HG03097 (cell line): Measurements from ENCODE around the gene CREB5.

Experiments
- ATAC-seq: cut with Tn5 transposase; IDR thresholded peaks from one replicate; pipeline ENCODE4 v1.9.1; 2021; ENCODE audit not compliant: unreplicated experiment, low FRiP score

CREB5 gene

DNA sequence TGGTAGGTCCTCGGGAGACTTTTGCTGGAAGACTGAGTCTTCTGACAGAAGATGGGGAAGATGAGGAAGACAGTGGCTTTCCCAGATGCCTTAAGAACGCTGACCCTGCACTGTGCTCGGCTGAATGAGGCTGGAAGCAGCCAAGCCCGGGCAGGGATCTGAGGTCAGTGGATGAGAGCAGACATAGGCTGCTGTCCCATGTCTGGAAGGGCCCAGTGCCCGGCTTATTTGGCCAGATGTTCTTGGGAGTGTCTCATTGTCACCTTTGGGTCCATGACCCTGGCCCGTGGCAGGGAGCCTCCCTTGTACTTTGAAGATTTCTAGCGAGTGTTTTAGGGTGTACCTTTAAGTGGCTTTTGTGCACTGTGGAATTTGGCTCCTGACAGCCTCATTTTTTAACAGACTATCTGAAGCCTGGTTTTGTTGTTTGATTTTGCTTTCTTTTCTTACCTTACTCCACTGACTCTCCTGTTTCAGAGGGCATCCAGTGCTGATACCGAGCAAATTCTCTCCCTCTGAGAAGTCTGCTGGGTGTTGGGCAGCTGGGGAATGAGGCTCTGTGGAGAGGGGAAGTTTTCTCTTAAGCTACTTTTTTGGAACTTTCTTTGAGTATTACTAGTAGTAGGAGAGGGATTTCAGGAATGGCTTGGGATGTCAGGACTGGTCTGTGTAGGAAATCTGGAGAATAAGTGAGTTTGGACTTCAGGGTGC is 61.4 kb downstream of the CREB5 start:
- no peak for ATAC-seq

DNA sequence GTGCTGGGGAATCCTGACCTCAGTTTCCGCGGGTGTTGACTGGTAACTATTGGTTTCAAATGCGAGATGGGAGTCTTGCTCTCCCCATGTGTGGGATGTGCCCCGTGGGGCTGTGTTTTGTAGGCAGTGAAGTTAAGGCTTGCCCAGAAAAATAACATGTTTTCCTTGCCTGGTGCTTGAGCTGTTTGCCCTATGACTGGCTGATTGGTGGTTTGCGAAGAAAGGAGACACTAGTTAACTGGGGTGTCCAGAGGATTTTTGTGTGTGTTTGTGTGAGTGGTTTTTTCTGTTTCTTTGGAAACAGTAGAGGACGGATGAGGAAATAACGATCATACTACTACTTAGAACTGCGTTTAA is 61.9 kb downstream of the CREB5 start:
- no peak for ATAC-seq

DNA sequence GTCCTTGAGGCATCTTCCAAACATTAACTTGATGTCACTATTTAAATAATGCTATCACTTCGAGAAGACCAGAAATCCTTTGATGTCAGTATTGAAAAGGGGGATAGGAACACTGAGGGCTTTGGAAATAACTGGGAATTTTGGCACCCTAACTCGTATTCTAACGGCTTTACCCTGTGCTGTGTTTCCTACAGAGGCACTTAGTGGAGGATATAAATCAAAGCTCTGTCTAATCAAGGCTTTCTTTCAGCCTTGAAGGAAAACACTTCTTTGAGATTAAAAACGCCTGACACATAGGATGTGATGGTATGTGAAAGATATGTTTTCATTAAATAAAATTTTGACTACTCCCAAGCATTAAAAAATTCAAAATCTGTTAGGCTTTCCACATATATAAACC is 62.3 kb downstream of the CREB5 start:
- no peak for ATAC-seq

DNA sequence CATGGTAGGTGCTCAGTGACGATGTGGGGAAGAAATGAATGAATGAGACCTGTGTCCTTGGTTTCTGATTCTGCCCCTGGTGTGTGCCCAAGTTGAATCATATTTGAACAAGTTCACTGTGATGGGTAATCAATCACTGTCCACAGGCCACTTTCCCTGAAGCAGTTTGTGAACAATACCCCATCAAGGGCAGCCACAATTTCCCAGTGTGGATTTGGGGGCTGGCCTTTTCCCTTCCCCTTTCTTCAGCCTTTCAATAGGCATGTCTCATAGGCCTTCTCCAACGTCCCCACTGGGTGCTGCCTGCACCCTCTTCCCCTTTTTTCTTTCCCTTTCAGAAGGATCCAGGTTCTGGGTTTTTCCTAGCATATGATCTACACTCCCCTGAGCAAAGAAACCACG is 64.7 kb downstream of the CREB5 start:
- no peak for ATAC-seq

DNA sequence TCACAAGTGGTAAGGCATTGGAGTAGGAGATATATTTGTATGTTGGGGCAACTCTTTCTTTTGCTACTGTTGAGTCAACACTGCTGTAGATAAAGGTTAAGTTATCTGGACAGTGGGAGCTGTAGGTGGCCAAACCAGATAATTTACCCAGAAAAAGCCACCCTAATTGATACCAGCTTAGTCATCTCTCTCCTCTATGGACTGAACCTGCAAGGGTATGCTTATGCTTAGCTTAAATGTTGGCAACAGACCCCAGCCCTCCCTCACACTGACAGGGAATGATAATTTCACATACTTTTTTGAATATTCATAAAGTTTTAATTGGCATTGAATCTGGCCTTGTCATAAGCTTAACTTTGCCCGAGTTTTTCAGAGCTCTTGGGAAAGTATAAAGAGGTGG is 66.3 kb downstream of the CREB5 start:
- no peak for ATAC-seq

DNA sequence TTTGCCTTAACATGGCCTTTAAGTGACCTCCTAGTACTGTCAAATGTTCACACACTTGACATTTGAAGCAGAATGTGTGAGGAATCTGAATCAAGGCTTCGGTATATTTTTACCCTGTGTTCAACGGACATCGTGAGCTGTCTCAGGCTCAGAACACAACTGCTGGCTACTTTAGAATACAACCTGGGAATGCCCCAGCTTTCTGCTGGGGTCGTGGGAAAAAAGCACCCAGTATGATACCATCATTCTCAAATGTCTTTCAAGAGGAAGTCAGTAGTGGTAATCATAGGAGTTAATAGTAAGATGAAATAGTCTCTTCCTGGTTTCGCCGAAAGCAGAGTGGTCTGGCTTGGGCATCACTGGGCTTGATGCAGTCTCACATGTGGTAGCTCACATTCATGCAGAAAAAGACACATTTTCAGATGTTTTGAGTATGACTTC is 67.2 kb downstream of the CREB5 start:
- peak; percentile 78 for ATAC-seq

DNA sequence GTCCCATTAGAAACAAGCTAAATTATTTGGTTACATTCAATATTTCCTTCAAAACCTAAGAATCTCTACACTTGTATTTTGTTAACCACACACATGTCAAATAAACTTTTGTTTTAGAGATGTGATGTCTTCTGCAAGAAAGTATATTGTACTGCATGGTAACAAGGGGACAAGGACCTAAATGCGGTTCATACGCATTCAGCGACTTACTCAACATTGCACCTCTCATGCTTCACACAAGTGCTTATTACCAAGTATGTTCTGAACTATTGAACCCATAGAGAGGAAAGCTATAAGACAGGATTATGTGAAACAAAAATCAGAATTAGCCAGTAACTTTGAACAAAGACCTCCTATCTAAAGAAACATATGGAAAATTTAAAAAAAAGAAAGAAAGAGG is 68.3 kb downstream of the CREB5 start:
- no peak for ATAC-seq

DNA sequence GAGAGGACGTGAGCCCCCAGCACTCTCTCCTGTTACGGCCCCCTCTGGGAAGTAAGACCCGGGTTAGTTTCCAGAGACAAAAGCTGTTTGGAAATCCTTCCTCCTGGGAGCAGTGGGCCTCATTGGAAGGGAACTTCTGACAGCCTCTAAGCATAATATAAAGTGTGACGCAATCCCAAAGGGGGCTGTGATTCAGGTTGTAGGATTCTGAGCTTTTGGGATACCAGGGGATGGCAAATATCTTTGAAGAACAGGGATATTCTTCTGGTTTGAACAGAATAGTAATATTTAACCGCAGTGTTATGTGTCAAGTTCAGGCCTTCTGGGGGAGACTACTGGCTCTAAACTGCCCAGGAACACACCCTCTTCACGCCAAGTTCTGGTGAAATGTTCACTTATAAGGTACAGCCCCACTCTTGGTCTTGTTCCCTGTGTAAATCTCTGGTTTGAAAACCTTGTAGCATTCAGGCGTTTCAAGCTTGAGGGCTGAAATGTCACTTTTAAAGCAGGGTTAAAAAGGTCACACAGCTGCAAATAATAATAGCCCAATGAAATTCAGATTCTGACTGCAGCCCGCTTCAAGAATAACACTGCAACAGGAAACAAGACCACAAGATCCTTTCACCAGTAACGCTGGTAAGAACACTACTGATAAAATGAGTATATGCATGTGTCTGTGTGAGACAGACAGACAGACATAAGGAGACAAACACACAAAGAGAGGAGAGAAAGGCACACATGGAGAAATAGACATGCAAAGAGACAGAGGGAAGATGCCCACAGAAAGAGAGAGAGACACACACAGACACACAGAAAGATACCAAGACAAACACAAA is 69.0 kb downstream of the CREB5 start:
- peak; percentile 56 for ATAC-seq

DNA sequence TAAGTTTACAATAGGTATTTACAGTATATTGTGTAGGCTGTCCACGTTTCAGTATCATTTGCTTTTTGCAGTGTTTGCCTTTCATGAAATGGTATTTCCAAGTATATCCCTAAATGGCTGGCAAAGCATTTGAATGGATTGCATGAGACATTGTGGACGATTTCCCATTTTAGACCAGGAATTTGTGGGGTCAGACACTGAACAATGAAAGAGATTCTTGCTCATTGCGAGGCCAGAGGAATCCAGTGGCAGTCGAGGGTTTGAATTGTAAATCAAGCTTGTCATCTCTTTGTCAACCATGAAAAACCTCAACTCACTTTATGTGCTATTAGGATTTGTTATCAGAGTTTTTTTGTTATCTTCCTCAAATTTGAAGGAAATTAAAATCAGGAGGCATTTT is 70.8 kb downstream of the CREB5 start:
- ATAC-seq = no peak

DNA sequence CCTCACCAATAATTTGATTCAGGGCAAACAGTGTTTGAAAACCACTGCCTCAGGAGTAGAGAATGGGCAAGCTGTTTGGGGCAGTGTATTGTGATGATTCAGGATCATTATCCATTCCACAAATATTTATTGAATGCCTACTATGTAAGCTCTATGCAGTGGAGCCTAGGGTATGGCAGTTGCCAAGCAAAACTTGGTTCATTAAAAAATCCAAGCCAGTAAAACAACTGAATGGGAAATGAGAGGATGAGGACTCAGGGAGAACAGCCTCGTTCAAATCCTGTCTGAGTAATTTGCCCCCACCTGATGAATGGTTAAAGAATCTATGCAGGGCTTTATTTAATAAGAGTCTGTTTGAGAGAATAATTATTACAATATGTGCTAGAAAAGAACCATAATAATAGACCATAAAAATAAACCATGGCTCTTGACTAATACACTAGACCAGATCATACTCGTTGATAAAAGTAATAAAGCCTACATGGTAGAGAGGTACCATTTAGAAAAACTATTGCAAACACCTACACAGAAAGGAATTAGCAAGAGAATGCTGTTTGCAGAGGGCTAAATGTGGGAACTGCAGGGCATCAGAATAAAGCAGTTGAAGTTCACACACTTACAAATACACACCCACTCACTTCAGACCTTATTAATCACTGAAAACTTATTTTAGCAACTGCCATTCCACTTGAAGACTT is 71.7 kb downstream of the CREB5 start:
- no peak for ATAC-seq

DNA sequence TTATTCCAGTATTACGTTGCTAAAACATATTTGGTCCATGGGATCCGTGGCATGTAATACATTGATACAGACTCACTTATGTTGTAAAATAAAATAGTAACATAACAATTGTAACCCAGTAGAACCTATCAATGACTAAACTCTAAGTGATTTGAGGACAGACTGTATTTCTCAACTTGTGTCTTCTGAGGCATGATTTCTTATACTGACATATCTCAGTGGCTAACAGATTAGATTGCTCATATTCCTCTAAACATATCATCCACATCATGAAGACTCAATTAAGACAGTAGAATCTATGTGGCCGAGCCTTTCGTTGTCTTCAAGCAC is 72.3 kb downstream of the CREB5 start:
- ATAC-seq = no peak

DNA sequence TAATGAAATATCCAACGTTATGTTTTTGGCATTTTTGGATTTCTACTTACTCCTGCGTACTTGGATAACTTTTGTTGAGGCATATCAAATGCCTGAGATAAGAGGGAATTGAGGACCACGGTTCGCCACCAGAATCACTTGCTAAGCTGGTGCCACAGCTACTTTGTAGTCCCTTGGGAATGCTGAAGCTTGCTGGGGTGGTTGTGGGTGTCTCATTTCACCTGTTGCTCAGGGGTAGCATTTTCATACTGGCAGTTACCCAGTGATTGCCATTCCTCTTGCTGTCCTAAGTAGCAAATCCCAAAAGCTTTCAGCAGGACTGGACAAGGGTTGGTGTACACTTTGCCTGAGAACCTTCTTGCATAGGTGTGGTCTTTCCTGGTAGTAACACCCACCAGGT is 75.2 kb downstream of the CREB5 start:
- no peak for ATAC-seq

DNA sequence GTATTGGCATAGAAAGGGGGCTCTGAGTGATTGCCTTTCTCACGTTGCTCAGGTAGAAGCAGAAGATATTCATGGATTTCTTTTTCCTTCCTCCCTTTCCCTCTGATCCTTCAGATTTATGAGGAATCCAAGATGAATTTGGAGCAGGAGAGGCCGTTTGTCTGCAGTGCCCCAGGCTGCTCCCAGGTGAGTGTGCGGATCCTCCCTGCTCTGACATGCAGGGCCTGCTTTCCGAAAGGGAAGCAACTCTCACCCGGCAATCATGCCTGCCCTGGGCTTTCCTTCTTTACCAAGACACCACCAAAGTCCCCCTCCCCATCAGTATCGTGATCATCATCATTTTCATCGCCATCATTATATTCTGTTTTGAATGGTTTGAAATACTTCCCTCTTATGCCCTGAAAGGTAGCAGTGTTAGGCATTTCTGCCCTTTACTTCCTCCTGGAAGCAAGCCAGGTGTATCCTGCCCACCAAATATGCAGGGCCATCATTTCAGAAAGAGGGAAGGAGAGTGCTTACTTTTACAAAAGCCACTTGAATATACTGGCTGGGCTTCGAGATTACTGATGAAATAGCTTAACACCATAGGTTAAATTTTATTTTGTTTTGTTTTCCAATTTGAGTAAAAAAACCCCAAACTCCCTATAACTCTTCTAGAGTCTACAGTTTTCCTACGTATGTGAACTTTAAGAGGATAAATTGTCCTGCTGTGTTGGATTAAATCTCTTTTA is 75.9 kb downstream of the CREB5 start:
- no peak for ATAC-seq

DNA sequence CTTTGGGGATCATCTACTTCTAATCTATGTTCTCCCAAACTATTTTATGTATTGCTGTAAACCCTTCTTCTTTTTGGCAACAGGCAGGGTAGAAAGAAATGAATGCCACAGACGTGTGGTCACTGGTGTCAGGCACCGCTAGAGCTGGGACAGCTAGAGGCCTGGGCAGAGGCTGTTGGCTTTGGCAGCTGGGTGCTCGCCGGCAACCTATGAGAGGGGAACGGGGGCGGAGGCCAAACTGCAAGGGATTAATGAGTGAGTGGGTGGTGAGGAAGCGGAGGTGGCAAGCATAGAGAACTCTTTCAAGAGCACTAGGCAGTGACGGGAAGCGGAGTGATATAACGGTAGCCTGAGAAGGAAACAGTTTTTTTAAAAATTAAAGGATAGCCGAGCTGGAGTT is 78.5 kb downstream of the CREB5 start:
- no peak for ATAC-seq

DNA sequence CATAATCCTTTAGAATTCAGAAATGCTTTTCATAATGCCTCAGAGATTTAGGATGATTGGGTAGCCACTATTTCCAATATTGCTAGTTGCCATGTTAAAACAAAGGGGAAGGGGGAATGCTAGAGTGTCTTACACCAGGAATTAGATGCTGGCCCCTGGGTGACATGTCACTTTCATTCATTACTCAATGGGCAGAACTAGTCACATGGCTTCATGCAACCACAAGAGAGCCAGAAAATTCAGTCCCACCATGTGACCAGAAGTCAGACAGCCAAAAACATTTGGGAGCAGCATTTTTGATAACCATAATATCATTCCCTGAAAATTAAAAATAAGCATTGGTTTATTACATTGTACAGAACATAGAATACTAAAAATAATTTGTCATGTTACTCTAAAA is 81.2 kb downstream of the CREB5 start:
- no peak for ATAC-seq

DNA sequence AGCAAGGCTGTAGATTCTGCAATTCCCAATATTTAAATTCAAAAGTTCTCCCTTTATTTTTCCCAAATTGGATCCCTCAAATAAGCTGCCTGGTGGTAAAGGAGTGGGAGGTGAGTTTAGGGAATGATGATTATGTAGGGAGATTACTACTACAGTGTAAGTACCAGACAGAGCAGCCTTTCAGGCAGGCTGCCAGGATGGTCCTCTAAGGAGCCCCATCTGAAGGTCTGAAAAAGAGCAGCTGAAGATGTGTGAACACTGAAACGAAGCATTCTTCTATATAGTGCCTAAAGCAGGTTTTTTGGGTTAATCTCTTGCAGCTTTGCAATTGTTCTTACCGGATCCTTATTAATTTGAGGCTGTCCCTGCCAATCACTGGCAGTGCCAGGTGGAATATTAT is 84.7 kb downstream of the CREB5 start:
- ATAC-seq = no peak

DNA sequence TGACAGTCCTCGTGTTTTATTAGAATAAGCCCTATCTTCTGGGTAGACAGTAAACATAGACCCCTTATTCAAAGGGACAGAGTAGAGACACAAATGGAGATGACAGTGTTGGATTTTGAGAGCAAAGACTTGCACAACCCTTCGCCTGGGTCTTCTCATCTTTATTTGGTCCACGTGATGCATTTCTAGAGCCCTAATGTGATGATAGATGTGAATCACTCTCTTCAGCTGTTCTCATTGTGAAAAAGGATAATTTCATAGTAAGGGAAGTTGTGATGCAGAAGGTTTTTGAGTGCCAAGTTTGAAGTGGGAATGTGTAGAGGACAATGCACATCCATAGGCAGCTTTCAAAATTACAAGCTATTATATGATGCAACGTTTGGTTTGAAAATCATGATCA is 86.3 kb downstream of the CREB5 start:
- no peak for ATAC-seq

DNA sequence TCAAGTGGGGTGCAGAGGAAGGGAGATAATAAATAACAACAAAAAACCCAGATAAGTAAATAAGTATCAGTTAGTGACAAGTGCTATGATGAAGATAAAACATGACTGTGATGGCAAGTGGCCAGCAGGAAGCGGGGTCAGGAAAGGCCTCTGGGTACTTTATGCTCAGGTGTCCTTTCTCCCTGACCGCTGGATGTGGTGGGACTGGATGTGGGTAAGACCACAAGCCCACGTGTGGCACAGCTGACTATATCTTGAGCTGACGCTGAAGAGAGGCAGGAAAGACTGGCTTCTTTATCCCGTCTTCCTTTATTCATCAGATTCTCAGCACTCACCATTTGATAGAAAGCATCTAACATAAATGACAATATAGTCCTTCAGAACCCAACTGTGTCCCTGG is 87.8 kb downstream of the CREB5 start:
- no peak for ATAC-seq

DNA sequence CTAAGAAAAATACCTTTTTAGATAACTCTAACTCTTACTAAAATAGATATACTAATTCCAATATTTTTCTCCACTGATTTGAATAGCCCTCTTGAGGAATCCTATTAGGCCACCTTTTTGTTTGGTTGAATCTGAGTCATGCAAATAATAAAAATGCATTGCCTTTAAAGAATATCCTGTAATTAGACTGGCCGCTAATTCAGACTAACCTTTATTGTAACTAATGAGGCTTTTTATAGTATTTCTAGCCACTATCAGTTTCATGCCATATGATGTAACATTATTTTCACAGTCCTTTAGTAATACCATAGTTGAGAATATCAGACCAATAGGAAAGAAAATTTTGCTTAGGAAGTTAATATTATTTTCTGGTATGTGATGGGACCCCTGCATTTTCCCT is 90.1 kb downstream of the CREB5 start:
- no peak for ATAC-seq

DNA sequence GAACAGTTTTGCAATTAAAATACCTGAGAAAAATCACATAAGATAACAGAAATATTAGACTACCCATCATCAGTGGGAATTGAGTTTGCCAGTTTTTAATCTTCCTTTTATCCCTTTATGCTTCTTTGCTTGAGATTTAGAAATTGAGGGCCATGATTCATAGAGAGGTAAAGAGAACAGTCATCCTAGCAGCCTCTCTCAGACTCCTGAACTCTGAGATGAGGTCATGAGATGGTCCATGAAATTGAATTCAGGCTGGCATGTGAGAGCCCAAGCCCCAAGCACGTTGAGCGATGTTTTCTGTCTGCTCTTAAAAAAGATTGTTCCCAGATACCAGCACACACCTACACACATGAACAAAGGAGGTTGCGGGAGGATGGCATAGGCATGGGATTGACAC is 91.1 kb downstream of the CREB5 start:
- ATAC-seq = no peak

DNA sequence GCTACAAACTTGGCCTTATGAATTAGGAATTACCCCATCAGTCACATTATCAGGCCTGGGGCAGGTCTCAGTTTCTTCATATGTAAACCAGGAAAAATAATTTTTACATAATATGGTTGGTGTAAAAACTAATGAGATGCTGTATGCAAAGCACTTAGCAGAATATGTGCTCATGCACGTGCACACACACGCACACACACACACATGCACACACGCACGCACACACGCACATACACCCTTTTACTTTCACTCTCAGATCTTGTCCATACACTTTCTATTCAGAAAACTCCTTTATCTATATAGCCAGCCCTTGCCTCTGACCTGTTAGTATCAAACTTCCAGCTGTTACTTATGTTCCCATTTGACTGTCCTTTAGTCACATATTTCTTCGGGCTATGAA is 92.7 kb downstream of the CREB5 start:
- no peak for ATAC-seq
